Endothelial cell of umbilical vein (primary cell): ENCODE measurements around the gene CWC27. TPM values are rescaled to one million over a fixed set of nuclear protein-coding genes. Genes with fewer than 3 reads are reported as not detected.

Experiments
- BruUV-seq: library from RNA; stranded (reverse); fragments of 400-500 nt; replicated peaks from 2 replicates; lab custom pipeline; 2021; lab: Mats Ljungman, UMichigan
- CTCF ChIA-PET: fragments of 300-600, 350-600 bp; sonication (Branson Sonifier 250); formaldehyde crosslinking; loops from one replicate; lab custom pipeline; 2021; ENCODE audit warnings: antibody characterized with exemption, inconsistent platforms; lab: Charles Lee
- POLR2A ChIA-PET: fragments of 300-600, 350-600 bp; sonication (Branson Sonifier 250); formaldehyde crosslinking; loops from one replicate; lab custom pipeline; 2021; ENCODE audit warnings: antibody characterized with exemption, inconsistent platforms; lab: Charles Lee
- DNase-seq: peaks from one replicate; pipeline ENCODE4 v3.0.0-alpha.2; 2011; ENCODE audit warnings: low read depth, low spot score
- FAIRE-seq: peaks from 2 replicates; lab custom pipeline; 2011; peaks lifted over from hg19 to GRCh38; lab: Jason Lieb, UNC
- H2AFZ ChIP-seq: 2 replicates; pipeline ENCODE4 v1.6.0; 2012; ENCODE audit warnings: low read depth, low read length, control low read depth, inconsistent platforms
- H3K27ac ChIP-seq: 2 replicates; pipeline ENCODE4 v1.5.1; 2011; ENCODE audit warnings: low read depth, mild to moderate bottlenecking, control low read depth, low read length, moderate library complexity; ENCODE audit not compliant: insufficient read depth
- H3K27me3 ChIP-seq, 2 experiments: 2 replicates each; pipeline versions ENCODE4 v1.6.0 to v1.6.1; 2011; ENCODE audit warnings: low read length in 2 of 2, mixed read lengths in 1 of 2; ENCODE audit not compliant: control insufficient read depth in 2 of 2, insufficient read depth in 2 of 2
- H3K36me3 ChIP-seq, 2 experiments: 2 replicates in 1 of 2; 3 replicates in 1 of 2; pipeline ENCODE4 v1.5.1; 2011; ENCODE audit warnings: low read length in 2 of 2, mild to moderate bottlenecking in 1 of 2, moderate library complexity in 1 of 2; ENCODE audit not compliant: control insufficient read depth in 2 of 2, insufficient read depth in 2 of 2; ENCODE audit errors: extremely low read depth in 1 of 2
- H3K4me1 ChIP-seq: 3 replicates; pipeline ENCODE4 v1.5.1; 2011; ENCODE audit warnings: mild to moderate bottlenecking, low read length; ENCODE audit not compliant: control insufficient read depth, insufficient read depth; ENCODE audit errors: extremely low read depth
- H3K4me2 ChIP-seq: 2 replicates; pipeline ENCODE4 v1.6.1; 2011; ENCODE audit warnings: low read length, control low read depth, mixed read lengths; ENCODE audit not compliant: insufficient read depth
- H3K4me3 ChIP-seq, 3 experiments: fragments of 200-600 bp in 1 of 3; sonication (generic), shearing (Covaris generic) in 1 of 3; replicated peaks in 1 of 3; 2 replicates each; pipeline ENCODE4 v1.5.1; 2011 to 2016; ENCODE audit warnings: control low read depth in 3 of 3, low read length in 3 of 3, mild to moderate bottlenecking in 2 of 3, inconsistent platforms in 1 of 3, low read depth in 1 of 3, moderate library complexity in 1 of 3; ENCODE audit not compliant: insufficient read depth in 1 of 3
- H3K79me2 ChIP-seq: 2 replicates; pipeline ENCODE4 v1.6.0; 2012; ENCODE audit warnings: low read length, inconsistent platforms; ENCODE audit not compliant: control insufficient read depth, insufficient read depth
- H3K9ac ChIP-seq: replicated peaks from 2 replicates; pipeline ENCODE3; 2011; ENCODE audit warnings: low read length, control low read depth; ENCODE audit not compliant: insufficient read depth; ENCODE audit errors: extremely low read depth
- H3K9me1 ChIP-seq: replicated peaks from 3 replicates; pipeline ENCODE4 v1.6.0; 2011; ENCODE audit warnings: mild to moderate bottlenecking, low read length; ENCODE audit not compliant: control insufficient read depth, insufficient read depth; ENCODE audit errors: extremely low read depth
- H3K9me3 ChIP-seq: replicated peaks from 2 replicates; pipeline ENCODE4 v1.5.1; 2012; ENCODE audit warnings: low read length, inconsistent platforms; ENCODE audit not compliant: control insufficient read depth, insufficient read depth
- H4K20me1 ChIP-seq: replicated peaks from 2 replicates; pipeline ENCODE3; 2011; ENCODE audit warnings: mild to moderate bottlenecking, low read length; ENCODE audit not compliant: control insufficient read depth, insufficient read depth; ENCODE audit errors: extremely low read depth
- FOS ChIP-seq: IDR thresholded peaks from 2 replicates; pipeline ENCODE4 v1.6.1; 2011; ENCODE audit warnings: mild to moderate bottlenecking, low read length, moderate library complexity, borderline replicate concordance; ENCODE audit not compliant: insufficient read depth
- GATA2 ChIP-seq: IDR thresholded peaks from 2 replicates; pipeline ENCODE4 v1.7.0; 2011; ENCODE audit warnings: low read depth, mild to moderate bottlenecking, moderate library complexity, mixed read lengths, low read length; ENCODE audit not compliant: insufficient read length, insufficient read depth
- MAX ChIP-seq: IDR thresholded peaks from 2 replicates; pipeline ENCODE4 v1.6.1; 2011; ENCODE audit not compliant: insufficient read depth, insufficient read length
- POLR2A ChIP-seq: IDR thresholded peaks from 2 replicates; pipeline ENCODE4 v1.6.1; 2012; ENCODE audit warnings: low read depth, mild to moderate bottlenecking, control low read depth, low read length
- dilution Hi-C: fragments of 300-500 bp; cut with MboI; formaldehyde crosslinking; loops from one replicate; pipeline ENCODE4 v1.15.0; 2019; ENCODE audit warnings: low sequenced_read_pairs; ENCODE audit not compliant: extremely low pct_ligation_motif_present
- intact Hi-C: fragments of 100-400 bp; cut with micrococcal nuclease; formaldehyde crosslinking; loops from one replicate; pipeline ENCODE4 v1.10.0; 2022
- polyA plus RNA-seq, 4 experiments: library from polyadenylated mRNA; depleted of rRNA in 3 of 4; stranded (reverse) in 3 of 4; unstranded in 1 of 4; fragments of >200 nt; gene quantifications; 2 replicates each; pipeline versions ENCODE4 v1.2.1 to v1.2.3, GENCODE V29; 2011 to 2012; ENCODE audit warnings: missing spikeins in 1 of 4
- total RNA-seq: library from RNA; stranded (reverse); gene quantifications from 2 replicates; pipeline ENCODE4 v1.2.3, GENCODE V29; 2021
- TF ChIP-seq, protein P1 (sequence below), 2 donors: IDR thresholded peaks; 1 replicate in 1 of 2; 2 replicates in 1 of 2; pipeline ENCODE4 v1.5.1; 2011; ENCODE audit warnings: low read length in 2 of 2, mild to moderate bottlenecking in 2 of 2, moderate library complexity in 2 of 2, control low read depth in 1 of 2, inconsistent platforms in 1 of 2, low read depth in 1 of 2; ENCODE audit not compliant: insufficient read depth in 1 of 2; ENCODE audit errors: extremely low read depth in 1 of 2

CWC27 gene
- total and polyA plus RNA-seq, 2 donors (not counting 3 experiments of a cell fraction or from before 2014, with no cell fraction given): 11.9 to 23.8 TPM

GRCh38 chr5:64954518-64954917, 185.8 kb downstream of the CWC27 start:
- no peaks in the 10 kb centered on the region for H3K36me3 ChIP-seq
- no peaks in the 10 kb centered on the region for H3K4me1 ChIP-seq
- FAIRE-seq (no peak), DNase-seq (no peak)
- no peak overlapping the region for H3K27ac ChIP-seq
- H2AFZ ChIP-seq: no peak overlapping the region
- CTCF ChIA-PET: no interaction called here
- dilution Hi-C loops (no loop called here), intact Hi-C loops (loop anchor here (10.0 kb wide), 1 partner anchor 320 kb away; no protein-coding TSS in a partner anchor)
- H3K79me2 ChIP-seq: no peaks in the 10 kb centered on the region
- H4K20me1 ChIP-seq: no peaks in the 10 kb centered on the region
- POLR2A ChIA-PET: no interaction called here
- peaks cover 2% of the 10 kb centered on the region for H3K9me1 ChIP-seq
- no TSS peak for BruUV-seq
- TF ChIP-seq MAX (no peak), POLR2A (no peak), FOS (no peak), GATA2 (no peak)
- TF ChIP-seq, protein P1, sequence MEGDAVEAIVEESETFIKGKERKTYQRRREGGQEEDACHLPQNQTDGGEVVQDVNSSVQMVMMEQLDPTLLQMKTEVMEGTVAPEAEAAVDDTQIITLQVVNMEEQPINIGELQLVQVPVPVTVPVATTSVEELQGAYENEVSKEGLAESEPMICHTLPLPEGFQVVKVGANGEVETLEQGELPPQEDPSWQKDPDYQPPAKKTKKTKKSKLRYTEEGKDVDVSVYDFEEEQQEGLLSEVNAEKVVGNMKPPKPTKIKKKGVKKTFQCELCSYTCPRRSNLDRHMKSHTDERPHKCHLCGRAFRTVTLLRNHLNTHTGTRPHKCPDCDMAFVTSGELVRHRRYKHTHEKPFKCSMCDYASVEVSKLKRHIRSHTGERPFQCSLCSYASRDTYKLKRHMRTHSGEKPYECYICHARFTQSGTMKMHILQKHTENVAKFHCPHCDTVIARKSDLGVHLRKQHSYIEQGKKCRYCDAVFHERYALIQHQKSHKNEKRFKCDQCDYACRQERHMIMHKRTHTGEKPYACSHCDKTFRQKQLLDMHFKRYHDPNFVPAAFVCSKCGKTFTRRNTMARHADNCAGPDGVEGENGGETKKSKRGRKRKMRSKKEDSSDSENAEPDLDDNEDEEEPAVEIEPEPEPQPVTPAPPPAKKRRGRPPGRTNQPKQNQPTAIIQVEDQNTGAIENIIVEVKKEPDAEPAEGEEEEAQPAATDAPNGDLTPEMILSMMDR (IDR thresholded peaks at IDR 0.05; ENCODE audit: extremely low read depth in 1 of 2, insufficient read depth in 1 of 2, low read depth in 1 of 2, low read length in 2 of 2): no peak
- H3K9me3 ChIP-seq: no peaks in the 10 kb centered on the region
- no peak overlapping the region for H3K4me3 ChIP-seq
- no peak overlapping the region for H3K4me2 ChIP-seq
- no peak overlapping the region for H3K9ac ChIP-seq
- H3K27me3 ChIP-seq: no peaks in the 10 kb centered on the region
